Measurements from ENCODE around the gene STK35. TPM values are rescaled to one million over a fixed set of nuclear protein-coding genes. Genes with fewer than 3 reads are reported as not detected.

STK35 gene
- total RNA-seq: 10 to 100 TPM; 23.2 to 33.6 (median 25.2) TPM

DNA sequence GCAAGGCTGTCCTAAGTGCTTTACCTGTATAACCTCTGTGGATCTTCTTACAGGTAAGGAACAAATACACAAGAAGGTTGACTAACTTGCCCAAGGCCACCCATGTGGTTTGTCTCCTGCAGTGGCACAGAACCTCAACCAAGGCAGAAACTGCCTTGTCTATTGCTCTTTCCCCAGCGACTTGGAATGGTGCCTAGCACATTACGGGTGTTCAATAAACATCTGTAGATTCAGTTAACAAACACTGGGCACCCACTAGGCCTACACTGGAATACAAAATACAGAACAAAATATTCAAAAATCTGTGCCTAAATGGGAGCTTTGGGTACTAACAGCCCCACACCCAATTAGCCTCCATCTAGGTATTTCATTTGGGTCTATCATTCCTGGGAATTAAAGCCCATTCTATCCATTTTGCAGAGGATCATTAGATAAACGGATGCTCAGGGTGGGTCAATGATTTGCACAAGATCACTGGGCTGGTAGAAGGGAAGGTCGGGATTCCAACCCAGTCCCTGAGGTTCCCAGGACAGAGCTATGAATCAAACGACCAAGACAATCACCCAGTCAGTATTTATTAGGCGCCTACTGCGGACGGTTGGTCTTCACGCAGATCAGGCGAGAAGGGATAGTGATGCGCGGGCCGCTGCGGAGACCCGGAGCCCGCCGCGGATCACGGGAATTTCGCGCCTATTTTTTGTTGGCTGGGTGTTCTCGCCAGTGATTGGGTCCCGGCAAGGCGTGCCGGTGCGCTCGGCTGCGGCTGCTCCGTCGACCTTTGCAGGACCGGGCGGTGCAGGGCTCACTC is at the start of gene STK35:
Gene STK35, plus strand, starts transcription at position 771 of the 808 bp plus-strand sequence. CDS start 55 bp downstream, outside the sequence.
- peak within 1 kb of the TSS; percentile 96 for H3K4me3 ChIP-seq
- no peak for TF ChIP-seq EP300 (IDR thresholded peaks at IDR 0.05)
- no peak for TF ChIP-seq POLR2A (IDR thresholded peaks at IDR 0.05)
- TF ChIP-seq, protein P1, sequence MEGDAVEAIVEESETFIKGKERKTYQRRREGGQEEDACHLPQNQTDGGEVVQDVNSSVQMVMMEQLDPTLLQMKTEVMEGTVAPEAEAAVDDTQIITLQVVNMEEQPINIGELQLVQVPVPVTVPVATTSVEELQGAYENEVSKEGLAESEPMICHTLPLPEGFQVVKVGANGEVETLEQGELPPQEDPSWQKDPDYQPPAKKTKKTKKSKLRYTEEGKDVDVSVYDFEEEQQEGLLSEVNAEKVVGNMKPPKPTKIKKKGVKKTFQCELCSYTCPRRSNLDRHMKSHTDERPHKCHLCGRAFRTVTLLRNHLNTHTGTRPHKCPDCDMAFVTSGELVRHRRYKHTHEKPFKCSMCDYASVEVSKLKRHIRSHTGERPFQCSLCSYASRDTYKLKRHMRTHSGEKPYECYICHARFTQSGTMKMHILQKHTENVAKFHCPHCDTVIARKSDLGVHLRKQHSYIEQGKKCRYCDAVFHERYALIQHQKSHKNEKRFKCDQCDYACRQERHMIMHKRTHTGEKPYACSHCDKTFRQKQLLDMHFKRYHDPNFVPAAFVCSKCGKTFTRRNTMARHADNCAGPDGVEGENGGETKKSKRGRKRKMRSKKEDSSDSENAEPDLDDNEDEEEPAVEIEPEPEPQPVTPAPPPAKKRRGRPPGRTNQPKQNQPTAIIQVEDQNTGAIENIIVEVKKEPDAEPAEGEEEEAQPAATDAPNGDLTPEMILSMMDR (IDR thresholded peaks at IDR 0.05): no peak
- no peak for TF ChIP-seq POLR2AphosphoS5 (IDR thresholded peaks at IDR 0.05)
- peaks cover 40% of the 10 kb centered on the region for H3K4me1 ChIP-seq
- no peaks in the 10 kb centered on the region for H3K36me3 ChIP-seq
- no peaks in the 10 kb centered on the region for H3K9me3 ChIP-seq
- peak within 1 kb of the TSS; percentile 99 for H3K27ac ChIP-seq
- peak in 1 of 2 donors; percentile 88 for DNase-seq (ENCODE audit: low spot score in 2 of 2)
- 6% methylated on average over 6 of the region's 32 CpGs for WGBS
- H3K27me3 ChIP-seq: no peaks in the 10 kb centered on the region

DNA sequence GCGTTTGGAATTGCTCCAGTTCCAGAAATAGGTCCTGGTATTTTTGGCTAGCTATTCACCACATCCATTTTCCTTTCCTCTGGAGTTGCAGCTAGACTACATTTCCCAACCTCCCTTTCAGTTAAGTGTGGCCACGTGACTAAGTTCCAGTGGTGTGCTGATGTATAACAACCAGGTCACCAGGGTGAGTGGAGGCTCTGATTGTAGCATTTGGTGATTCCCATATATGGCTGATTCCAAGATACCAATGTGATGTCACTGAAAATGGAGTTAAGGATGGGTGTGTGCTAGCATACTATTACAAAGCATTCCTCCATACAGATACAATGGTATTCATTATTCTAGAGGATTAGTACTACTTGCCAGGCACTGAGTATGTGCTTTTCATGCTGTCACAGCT is 49.7 kb upstream of the STK35 start:
- no peaks in the 10 kb centered on the region for H3K9me3 ChIP-seq
- TF ChIP-seq, protein P1 (IDR thresholded peaks at IDR 0.05): no peak
- TF ChIP-seq EP300 (IDR thresholded peaks at IDR 0.05) (no peak), POLR2A (IDR thresholded peaks at IDR 0.05) (no peak), POLR2AphosphoS5 (IDR thresholded peaks at IDR 0.05) (no peak)
- no peaks in the 10 kb centered on the region for H3K36me3 ChIP-seq
- H3K27me3 ChIP-seq: peaks cover 20% of the 10 kb centered on the region
- H3K27ac ChIP-seq: no peak overlapping the region
- DNase-seq (ENCODE audit: low spot score in 2 of 2): no peak
- no peaks in the 10 kb centered on the region for H3K4me1 ChIP-seq
- 53% methylated on average over 2 of the region's 2 CpGs for WGBS
- H3K4me3 ChIP-seq: no peak overlapping the region

DNA sequence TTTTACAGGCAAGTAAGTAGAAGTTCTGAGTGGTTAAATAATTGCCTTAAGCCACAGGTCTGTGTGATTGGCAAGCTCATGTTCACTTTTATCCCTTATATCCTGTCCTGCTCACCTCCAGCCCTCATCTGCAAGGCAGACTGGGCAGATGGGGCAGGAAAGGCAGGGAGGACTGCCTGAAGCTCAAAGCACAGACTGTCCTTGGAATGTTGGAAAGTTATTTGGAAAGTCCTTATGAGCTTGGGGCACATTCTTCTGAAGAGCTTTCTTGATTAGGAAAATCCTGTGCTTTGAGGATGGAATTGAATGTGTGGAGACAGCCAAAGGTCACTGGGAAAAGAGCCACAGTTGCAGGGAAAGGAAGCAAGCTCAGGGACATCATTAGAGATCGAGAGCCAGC is 48.9 kb upstream of the STK35 start:
- no peak for DNase-seq (ENCODE audit: low spot score in 2 of 2)
- H3K36me3 ChIP-seq: no peaks in the 10 kb centered on the region
- no peaks in the 10 kb centered on the region for H3K4me1 ChIP-seq
- H3K4me3 ChIP-seq: no peak overlapping the region
- WGBS: 83% methylated on average over 1 of the region's 1 CpG
- no peaks in the 10 kb centered on the region for H3K9me3 ChIP-seq
- no peak for TF ChIP-seq POLR2AphosphoS5 (IDR thresholded peaks at IDR 0.05)
- TF ChIP-seq POLR2A (IDR thresholded peaks at IDR 0.05): no peak
- no peak for TF ChIP-seq EP300 (IDR thresholded peaks at IDR 0.05)
- no peak overlapping the region for H3K27ac ChIP-seq
- peaks cover 20% of the 10 kb centered on the region for H3K27me3 ChIP-seq

DNA sequence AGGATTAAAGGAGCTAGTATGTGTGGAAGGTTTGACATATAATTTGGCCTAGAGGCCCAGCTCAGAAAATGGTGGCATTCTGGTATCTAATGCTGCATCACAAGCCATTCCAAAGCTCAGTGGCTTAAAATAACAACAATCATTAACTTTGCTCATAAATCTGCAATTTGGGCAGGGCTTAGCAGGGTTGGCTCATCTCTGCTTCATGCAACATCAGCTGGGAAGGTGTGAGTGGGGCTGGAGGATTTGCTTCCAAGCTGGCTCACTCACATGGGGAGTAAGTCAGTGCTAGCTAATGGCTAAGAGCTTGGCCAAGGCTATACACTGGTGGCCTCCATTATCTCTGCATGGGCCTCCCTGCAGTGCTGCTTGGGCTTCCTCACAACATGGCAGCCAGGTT is 48.0 kb upstream of the STK35 start:
- Histone ChIP-seq H3K4me3 (no peak overlapping the region), H3K4me1 (no peaks in the 10 kb centered on the region), H3K9me3 (peaks cover 3% of the 10 kb centered on the region), H3K36me3 (no peaks in the 10 kb centered on the region), H3K27ac (no peak overlapping the region), H3K27me3 (peaks cover 24% of the 10 kb centered on the region)
- TF ChIP-seq, protein P1 (IDR thresholded peaks at IDR 0.05): no peak
- TF ChIP-seq POLR2A (IDR thresholded peaks at IDR 0.05) (no peak), POLR2AphosphoS5 (IDR thresholded peaks at IDR 0.05) (no peak), EP300 (IDR thresholded peaks at IDR 0.05) (no peak)
- DNase-seq (ENCODE audit: low spot score in 2 of 2): no peak

DNA sequence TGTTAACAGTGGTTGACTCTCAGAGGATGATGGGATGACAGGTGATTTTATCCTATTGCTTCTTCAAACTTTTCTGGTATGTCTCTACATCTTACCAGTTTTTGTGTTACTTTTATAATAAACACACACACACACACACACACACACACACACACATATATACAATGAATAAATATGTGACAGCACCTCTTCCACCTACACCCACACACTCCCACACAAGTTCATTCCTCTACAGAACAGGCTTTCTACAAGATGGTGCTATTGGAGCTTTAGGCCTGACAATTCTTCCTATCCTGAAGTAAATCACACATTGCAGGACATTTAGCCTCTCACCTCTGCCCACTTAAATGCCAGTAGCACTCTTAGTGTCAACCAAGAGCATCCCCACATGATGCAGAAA is 46.7 kb upstream of the STK35 start:
- Histone ChIP-seq H3K27ac (no peak overlapping the region), H3K4me3 (no peak overlapping the region), H3K36me3 (no peaks in the 10 kb centered on the region), H3K27me3 (peaks cover 17% of the 10 kb centered on the region), H3K9me3 (peaks cover 3% of the 10 kb centered on the region), H3K4me1 (no peaks in the 10 kb centered on the region)
- TF ChIP-seq, protein P1 (IDR thresholded peaks at IDR 0.05): no peak
- TF ChIP-seq POLR2AphosphoS5 (IDR thresholded peaks at IDR 0.05) (no peak), POLR2A (IDR thresholded peaks at IDR 0.05) (no peak), EP300 (IDR thresholded peaks at IDR 0.05) (no peak)
- no peak for DNase-seq (ENCODE audit: low spot score in 2 of 2)
